Measurements from ENCODE around the gene ERRFI1.

- no peak for TF ChIP-seq CTCF (IDR thresholded peaks at IDR 0.05)
- no peak for TF ChIP-seq POLR2A (IDR thresholded peaks at IDR 0.05)
Observed at GRCh38 chr1:8025061-8025670, 943 bp downstream of the ERRFI1 start.
